ENCODE measurements around the gene P2RX5.
A peak's percentile ranks its signal among the peaks of the same experiment; 100 is the strongest.

P2RX5 gene

GRCh38 chr17:3675886-3676285 is 20.1 kb downstream of the P2RX5 start:
- ChIA-PET CTCF (no interaction called here), POLR2A (no interaction called here)
- TF ChIP-seq PKNOX1 (IDR thresholded peaks at IDR 0.05), result no peak
- TF ChIP-seq ARNT (IDR thresholded peaks at IDR 0.05), result no peak
- no peak for TF ChIP-seq L3MBTL2 (conservative IDR thresholded peaks at IDR 0.05)
- no peak for TF ChIP-seq ZNF384 (IDR thresholded peaks at IDR 0.05)
- no peak for TF ChIP-seq BHLHE40 (IDR thresholded peaks at IDR 0.05; ENCODE audit: borderline replicate concordance)
- no peak for TF ChIP-seq CTBP1 (IDR thresholded peaks at IDR 0.05; ENCODE audit: borderline replicate concordance)
- no peak for TF ChIP-seq TARDBP (IDR thresholded peaks at IDR 0.05)
- no peak for TF ChIP-seq ELF4 (IDR thresholded peaks at IDR 0.05)
- no peak for TF ChIP-seq HDGF (IDR thresholded peaks at IDR 0.05; ENCODE audit: borderline replicate concordance)
- TF ChIP-seq SP1 (IDR thresholded peaks at IDR 0.05), result no peak
- no peak for TF ChIP-seq FOXA1 (IDR thresholded peaks at IDR 0.05)
- TF ChIP-seq SUZ12 (IDR thresholded peaks at IDR 0.05), result no peak
- TF ChIP-seq FOXM1 (IDR thresholded peaks at IDR 0.05; ENCODE audit: borderline replicate concordance), result no peak
- TF ChIP-seq FOXK2 (IDR thresholded peaks at IDR 0.05), result no peak
- TF ChIP-seq NFRKB (IDR thresholded peaks at IDR 0.05), result no peak
- TF ChIP-seq LEF1 (IDR thresholded peaks at IDR 0.05; ENCODE audit: borderline replicate concordance), result no peak
- no peak for DNase-seq (ENCODE audit: extremely low spot score)

- no peak for DNase-seq (ENCODE audit: extremely low spot score)
- POLR2A ChIA-PET, result no interaction called here
- TF ChIP-seq FOXK2 (IDR thresholded peaks at IDR 0.05) (no peak), PKNOX1 (IDR thresholded peaks at IDR 0.05) (no peak), FOXM1 (IDR thresholded peaks at IDR 0.05; ENCODE audit: borderline replicate concordance) (no peak), LEF1 (IDR thresholded peaks at IDR 0.05; ENCODE audit: borderline replicate concordance) (no peak), SUZ12 (IDR thresholded peaks at IDR 0.05) (no peak), NFRKB (IDR thresholded peaks at IDR 0.05) (no peak), BHLHE40 (IDR thresholded peaks at IDR 0.05; ENCODE audit: borderline replicate concordance) (no peak), ELF4 (IDR thresholded peaks at IDR 0.05) (no peak), CTBP1 (IDR thresholded peaks at IDR 0.05; ENCODE audit: borderline replicate concordance) (no peak), FOXA1 (IDR thresholded peaks at IDR 0.05) (no peak), ARNT (IDR thresholded peaks at IDR 0.05) (no peak), HDGF (IDR thresholded peaks at IDR 0.05; ENCODE audit: borderline replicate concordance) (no peak), SP1 (IDR thresholded peaks at IDR 0.05) (no peak), TARDBP (IDR thresholded peaks at IDR 0.05) (no peak)
- CTCF ChIA-PET, result no interaction called here
These were observed 23.4 kb downstream of the P2RX5 start for GRCh38 chr17:3672571-3672970.

- ChIA-PET CTCF (no interaction called here), POLR2A (no interaction called here)
- no peak for DNase-seq (ENCODE audit: extremely low spot score)
- TF ChIP-seq HDGF (IDR thresholded peaks at IDR 0.05; ENCODE audit: borderline replicate concordance) (no peak), PKNOX1 (IDR thresholded peaks at IDR 0.05) (no peak), LEF1 (IDR thresholded peaks at IDR 0.05; ENCODE audit: borderline replicate concordance) (no peak), ELF4 (IDR thresholded peaks at IDR 0.05) (no peak), NFRKB (IDR thresholded peaks at IDR 0.05) (no peak), L3MBTL2 (conservative IDR thresholded peaks at IDR 0.05) (no peak), SP1 (IDR thresholded peaks at IDR 0.05) (no peak), SUZ12 (IDR thresholded peaks at IDR 0.05) (no peak), FOXA1 (IDR thresholded peaks at IDR 0.05) (no peak), FOXM1 (IDR thresholded peaks at IDR 0.05; ENCODE audit: borderline replicate concordance) (no peak), CTBP1 (IDR thresholded peaks at IDR 0.05; ENCODE audit: borderline replicate concordance) (no peak), BHLHE40 (IDR thresholded peaks at IDR 0.05; ENCODE audit: borderline replicate concordance) (no peak), ZNF384 (IDR thresholded peaks at IDR 0.05) (no peak), TARDBP (IDR thresholded peaks at IDR 0.05) (no peak), ARNT (IDR thresholded peaks at IDR 0.05) (no peak), FOXK2 (IDR thresholded peaks at IDR 0.05) (no peak)
These were observed 26.4 kb downstream of the P2RX5 start for GRCh38 chr17:3669548-3669947.

- ChIA-PET CTCF (no interaction called here), POLR2A (interaction anchor here (0.6 to 2.8 kb wide), 3 partner anchors 15 to 32 kb away, joined by 3 to 17 read pairs (median 3); partner anchors contain the start of genes CTNS and SHPK)
- no peak for DNase-seq (ENCODE audit: extremely low spot score)
- TF ChIP-seq SP1 (IDR thresholded peaks at IDR 0.05) (no peak), LEF1 (IDR thresholded peaks at IDR 0.05; ENCODE audit: borderline replicate concordance) (no peak), NFRKB (IDR thresholded peaks at IDR 0.05) (no peak), SUZ12 (IDR thresholded peaks at IDR 0.05) (no peak), FOXK2 (IDR thresholded peaks at IDR 0.05) (no peak), ELF4 (IDR thresholded peaks at IDR 0.05) (no peak), CTBP1 (IDR thresholded peaks at IDR 0.05; ENCODE audit: borderline replicate concordance) (no peak), TARDBP (IDR thresholded peaks at IDR 0.05) (no peak)
These were observed 26.9 kb downstream of the P2RX5 start for GRCh38 chr17:3669085-3669347.

- TF ChIP-seq SUZ12 (IDR thresholded peaks at IDR 0.05), result no peak
- no peak for TF ChIP-seq ARNT (IDR thresholded peaks at IDR 0.05)
- no peak for TF ChIP-seq ZNF384 (IDR thresholded peaks at IDR 0.05)
- TF ChIP-seq CTBP1 (IDR thresholded peaks at IDR 0.05; ENCODE audit: borderline replicate concordance), result no peak
- TF ChIP-seq TARDBP (IDR thresholded peaks at IDR 0.05), result no peak
- no peak for TF ChIP-seq FOXK2 (IDR thresholded peaks at IDR 0.05)
- TF ChIP-seq FOXA1 (IDR thresholded peaks at IDR 0.05), result no peak
- no peak for TF ChIP-seq ELF4 (IDR thresholded peaks at IDR 0.05)
- no peak for TF ChIP-seq HDGF (IDR thresholded peaks at IDR 0.05; ENCODE audit: borderline replicate concordance)
- TF ChIP-seq SP1 (IDR thresholded peaks at IDR 0.05), result no peak
- no peak for TF ChIP-seq FOXM1 (IDR thresholded peaks at IDR 0.05; ENCODE audit: borderline replicate concordance)
- no peak for TF ChIP-seq PKNOX1 (IDR thresholded peaks at IDR 0.05)
- no peak for TF ChIP-seq LEF1 (IDR thresholded peaks at IDR 0.05; ENCODE audit: borderline replicate concordance)
- no peak for TF ChIP-seq NFRKB (IDR thresholded peaks at IDR 0.05)
- TF ChIP-seq BHLHE40 (IDR thresholded peaks at IDR 0.05; ENCODE audit: borderline replicate concordance), result no peak
- TF ChIP-seq L3MBTL2 (conservative IDR thresholded peaks at IDR 0.05), result no peak
- POLR2A ChIA-PET, result interaction anchor here (0.6 to 2.8 kb wide), 6 partner anchors 14 to 55 kb away, joined by 3 to 17 read pairs (median 3); partner anchors contain the start of genes CTNS, HASPIN and SHPK
- CTCF ChIA-PET, result no interaction called here
- peak; percentile 100 for DNase-seq (ENCODE audit: extremely low spot score)
These were observed 27.5 kb downstream of the P2RX5 start, which contains the start of the genes EMC6 and TAX1BP3 for GRCh38 chr17:3668279-3669084. EMC6 (plus strand) TSS chr17:3668812; CDS start chr17:3669147, 335 bp downstream. TAX1BP3 (minus strand) TSS chr17:3668578; CDS start chr17:3668526, 52 bp downstream.

Data from HEK293T (cell line).